Parathyroid adenoma (tissue), 2 donors: Measurements from ENCODE around the gene ZNF672.

Source experiments
- H2AFZ ChIP-seq: fragments of 300-600 bp; sonication (generic); one replicate; pipeline ENCODE4 v1.7.0; 2017; ENCODE audit warnings: antibody characterized with exemption, mild to moderate bottlenecking
- H3K27ac ChIP-seq: fragments of 300-600 bp; sonication (generic); one replicate; pipeline ENCODE4 v1.7.0; 2017
- H3K27me3 ChIP-seq: fragments of 300-600 bp; sonication (generic); one replicate; pipeline ENCODE4 v1.7.0; 2017; ENCODE audit warnings: low read length; ENCODE audit not compliant: control insufficient read depth, insufficient read depth
- H3K36me3 ChIP-seq: fragments of 300-600 bp; sonication (generic); one replicate; pipeline ENCODE4 v1.7.0; 2017; ENCODE audit warnings: low read length; ENCODE audit not compliant: control insufficient read depth, insufficient read depth
- H3K4me1 ChIP-seq: fragments of 300-600 bp; sonication (generic); one replicate; pipeline ENCODE4 v1.7.0; 2017; ENCODE audit warnings: control low read depth
- H3K4me2 ChIP-seq: fragments of 300-600 bp; sonication (generic); one replicate; pipeline ENCODE4 v1.7.0; 2017; ENCODE audit warnings: low read length
- H3K4me3 ChIP-seq: fragments of 300-600 bp; sonication (generic); one replicate; pipeline ENCODE4 v1.7.0; 2017; ENCODE audit warnings: low read depth, low read length
- H3K79me2 ChIP-seq: fragments of 300-600 bp; sonication (generic); one replicate; pipeline ENCODE4 v1.7.0; 2017; ENCODE audit warnings: control low read depth
- H3K9ac ChIP-seq: fragments of 300-600 bp; sonication (generic); one replicate; pipeline ENCODE4 v1.7.0; 2017; ENCODE audit warnings: mild to moderate bottlenecking
- H3K9me3 ChIP-seq: fragments of 300-600 bp; sonication (generic); one replicate; pipeline ENCODE4 v1.7.0; 2017; ENCODE audit warnings: low read length; ENCODE audit not compliant: control insufficient read depth
- TF ChIP-seq, protein P1 (sequence below): fragments of 300-600 bp; sonication (generic); IDR thresholded peaks from one replicate; pipeline ENCODE4 v1.7.0; 2017; ENCODE audit warnings: antibody characterized with exemption, mild to moderate bottlenecking
- donor health status: primary hyperparathyroidism.

ZNF672 gene

GRCh38 chr1:248812736-248813425 is 25.1 kb upstream of the ZNF672 start:
- Histone ChIP-seq H3K9me3 (no peaks in the 10 kb centered on the region), H3K36me3 (no peaks in the 10 kb centered on the region), H3K9ac (no peak overlapping the region), H3K4me2 (no peak overlapping the region), H3K27me3 (no peaks in the 10 kb centered on the region), H2AFZ (no peak overlapping the region), H3K79me2 (no peaks in the 10 kb centered on the region), H3K4me3 (no peak overlapping the region), H3K27ac (no peak overlapping the region), H3K4me1 (no peaks in the 10 kb centered on the region)
- TF ChIP-seq, protein P1, sequence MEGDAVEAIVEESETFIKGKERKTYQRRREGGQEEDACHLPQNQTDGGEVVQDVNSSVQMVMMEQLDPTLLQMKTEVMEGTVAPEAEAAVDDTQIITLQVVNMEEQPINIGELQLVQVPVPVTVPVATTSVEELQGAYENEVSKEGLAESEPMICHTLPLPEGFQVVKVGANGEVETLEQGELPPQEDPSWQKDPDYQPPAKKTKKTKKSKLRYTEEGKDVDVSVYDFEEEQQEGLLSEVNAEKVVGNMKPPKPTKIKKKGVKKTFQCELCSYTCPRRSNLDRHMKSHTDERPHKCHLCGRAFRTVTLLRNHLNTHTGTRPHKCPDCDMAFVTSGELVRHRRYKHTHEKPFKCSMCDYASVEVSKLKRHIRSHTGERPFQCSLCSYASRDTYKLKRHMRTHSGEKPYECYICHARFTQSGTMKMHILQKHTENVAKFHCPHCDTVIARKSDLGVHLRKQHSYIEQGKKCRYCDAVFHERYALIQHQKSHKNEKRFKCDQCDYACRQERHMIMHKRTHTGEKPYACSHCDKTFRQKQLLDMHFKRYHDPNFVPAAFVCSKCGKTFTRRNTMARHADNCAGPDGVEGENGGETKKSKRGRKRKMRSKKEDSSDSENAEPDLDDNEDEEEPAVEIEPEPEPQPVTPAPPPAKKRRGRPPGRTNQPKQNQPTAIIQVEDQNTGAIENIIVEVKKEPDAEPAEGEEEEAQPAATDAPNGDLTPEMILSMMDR, result no peak

- no peaks in the 10 kb centered on the region for H3K79me2 ChIP-seq
- H3K4me3 ChIP-seq, result no peak overlapping the region
- no peak overlapping the region for H3K4me2 ChIP-seq
- H3K9me3 ChIP-seq, result no peaks in the 10 kb centered on the region
- no peaks in the 10 kb centered on the region for H3K4me1 ChIP-seq
- no peaks in the 10 kb centered on the region for H3K27me3 ChIP-seq
- no peaks in the 10 kb centered on the region for H3K36me3 ChIP-seq
- no peak overlapping the region for H3K9ac ChIP-seq
- TF ChIP-seq, protein P1, result no peak
- no peak overlapping the region for H3K27ac ChIP-seq
- no peak overlapping the region for H2AFZ ChIP-seq
Observed at GRCh38 chr1:248813546-248813945, 24.5 kb upstream of the ZNF672 start.

- Histone ChIP-seq H3K36me3 (no peaks in the 10 kb centered on the region), H3K4me1 (no peaks in the 10 kb centered on the region)
Observed at GRCh38 chr1:248814351-248814750, 23.7 kb upstream of the ZNF672 start.

GRCh38 chr1:248815407-248816034 is 22.5 kb upstream of the ZNF672 start:
- Histone ChIP-seq H3K9me3 (no peaks in the 10 kb centered on the region), H3K9ac (no peak overlapping the region), H3K4me2 (no peak overlapping the region), H2AFZ (no peak overlapping the region), H3K79me2 (no peaks in the 10 kb centered on the region), H3K36me3 (no peaks in the 10 kb centered on the region), H3K27ac (no peak overlapping the region), H3K4me1 (no peaks in the 10 kb centered on the region), H3K4me3 (no peak overlapping the region), H3K27me3 (no peaks in the 10 kb centered on the region)
- TF ChIP-seq, protein P1, result no peak

More at GRCh38 chr1:248814351-248814750, 23.7 kb upstream of the ZNF672 start:
- Histone ChIP-seq H3K79me2 (no peaks in the 10 kb centered on the region), H3K27ac (no peak overlapping the region), H2AFZ (no peak overlapping the region), H3K9me3 (no peaks in the 10 kb centered on the region), H3K9ac (no peak overlapping the region), H3K4me3 (no peak overlapping the region), H3K4me2 (no peak overlapping the region), H3K27me3 (no peaks in the 10 kb centered on the region)
- TF ChIP-seq, protein P1, result no peak
